Measurements from ENCODE around the gene C14orf180. TPM values are rescaled to one million over a fixed set of nuclear protein-coding genes. Genes with fewer than 3 reads are reported as not detected.

The C14orf180 gene
- under 1 TPM; 0.19 to 0.61 (median 0.54) TPM for total RNA-seq
- long read RNA-seq, donor 1, partial matches to known transcripts = 0 of 1 reads
- long read RNA-seq, donor 1, other reads (novel, unspliced or antisense) = 1 of 1 reads
- long read RNA-seq, donor 2 = 0 reads

DNA sequence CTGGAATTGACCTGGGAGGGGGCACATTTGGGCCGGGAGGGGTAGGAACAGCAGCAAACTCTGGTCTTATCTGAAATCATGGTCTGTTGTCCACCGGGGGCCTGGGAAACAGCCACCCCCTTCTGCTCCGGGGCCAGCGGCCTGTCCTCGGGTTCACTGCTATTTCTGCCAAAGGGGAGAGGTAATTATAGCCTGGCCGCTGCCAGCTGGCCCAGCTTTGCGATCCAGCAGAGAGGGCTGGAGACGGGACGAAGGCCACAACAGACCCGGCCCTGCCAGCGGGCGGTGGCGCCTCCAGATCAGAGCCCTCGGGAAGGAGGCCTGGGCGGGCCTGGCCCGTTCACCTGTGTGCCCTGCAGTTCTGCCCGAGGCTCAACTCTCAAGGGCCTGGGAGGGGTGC lies at the start of gene C14orf180:
Gene C14orf180 (plus strand): TSS at position 258 of the 400 bp plus-strand sequence. CDS start 6,667 bp downstream, outside the sequence.
- DNase-seq (peak in 2 of 3 donors; percentile 56 to 65), ATAC-seq (peak; percentile 16)
- no peaks in the 10 kb centered on the region for H3K9me3 ChIP-seq
- peaks cover 23% of the 10 kb centered on the region for H3K4me1 ChIP-seq (ENCODE audit: low read depth)
- no peak within 1 kb of the TSS for H3K4me3 ChIP-seq
- intact Hi-C loops (cut with DNase I, micrococcal nuclease) = loop anchor here in 1 of 2 donors (10.0 kb wide), 1 partner anchor 505 kb away; no protein-coding TSS in a partner anchor
- TF ChIP-seq, protein P1, sequence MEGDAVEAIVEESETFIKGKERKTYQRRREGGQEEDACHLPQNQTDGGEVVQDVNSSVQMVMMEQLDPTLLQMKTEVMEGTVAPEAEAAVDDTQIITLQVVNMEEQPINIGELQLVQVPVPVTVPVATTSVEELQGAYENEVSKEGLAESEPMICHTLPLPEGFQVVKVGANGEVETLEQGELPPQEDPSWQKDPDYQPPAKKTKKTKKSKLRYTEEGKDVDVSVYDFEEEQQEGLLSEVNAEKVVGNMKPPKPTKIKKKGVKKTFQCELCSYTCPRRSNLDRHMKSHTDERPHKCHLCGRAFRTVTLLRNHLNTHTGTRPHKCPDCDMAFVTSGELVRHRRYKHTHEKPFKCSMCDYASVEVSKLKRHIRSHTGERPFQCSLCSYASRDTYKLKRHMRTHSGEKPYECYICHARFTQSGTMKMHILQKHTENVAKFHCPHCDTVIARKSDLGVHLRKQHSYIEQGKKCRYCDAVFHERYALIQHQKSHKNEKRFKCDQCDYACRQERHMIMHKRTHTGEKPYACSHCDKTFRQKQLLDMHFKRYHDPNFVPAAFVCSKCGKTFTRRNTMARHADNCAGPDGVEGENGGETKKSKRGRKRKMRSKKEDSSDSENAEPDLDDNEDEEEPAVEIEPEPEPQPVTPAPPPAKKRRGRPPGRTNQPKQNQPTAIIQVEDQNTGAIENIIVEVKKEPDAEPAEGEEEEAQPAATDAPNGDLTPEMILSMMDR (IDR thresholded peaks at IDR 0.05) = no peak
- no peaks in the 10 kb centered on the region for H3K36me3 ChIP-seq (ENCODE audit: low read depth)

DNA sequence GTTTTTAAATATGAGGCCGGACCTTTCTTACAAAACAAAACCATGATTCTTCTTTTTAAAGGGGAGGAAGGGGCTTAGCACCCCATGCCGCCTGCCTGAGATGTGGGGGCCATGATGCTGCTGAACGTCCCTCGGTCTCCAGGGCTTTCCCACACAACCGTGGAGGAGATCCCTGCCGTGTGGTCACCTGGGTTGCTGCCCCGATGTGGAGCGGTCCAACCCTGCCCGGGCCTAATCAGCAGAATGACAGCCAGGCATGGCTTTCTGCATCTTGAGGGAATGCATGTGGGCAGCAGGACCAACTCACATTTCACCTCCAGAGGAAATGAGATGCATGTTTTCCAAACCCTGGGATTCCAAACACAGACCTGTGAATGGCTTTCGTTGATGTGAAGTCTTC lies 48.9 kb upstream of the C14orf180 start:
- ATAC-seq (no peak), DNase-seq (peak in 1 of 3 donors; percentile 21)
- intact Hi-C loops (cut with DNase I, micrococcal nuclease) = no loop called here
- no peaks in the 10 kb centered on the region for H3K36me3 ChIP-seq (ENCODE audit: low read depth)
- TF ChIP-seq, protein P1 (IDR thresholded peaks at IDR 0.05) = no peak
- no peaks in the 10 kb centered on the region for H3K4me1 ChIP-seq (ENCODE audit: low read depth)
- no peak overlapping the region for H3K4me3 ChIP-seq
- peaks cover 5% of the 10 kb centered on the region for H3K9me3 ChIP-seq

DNA sequence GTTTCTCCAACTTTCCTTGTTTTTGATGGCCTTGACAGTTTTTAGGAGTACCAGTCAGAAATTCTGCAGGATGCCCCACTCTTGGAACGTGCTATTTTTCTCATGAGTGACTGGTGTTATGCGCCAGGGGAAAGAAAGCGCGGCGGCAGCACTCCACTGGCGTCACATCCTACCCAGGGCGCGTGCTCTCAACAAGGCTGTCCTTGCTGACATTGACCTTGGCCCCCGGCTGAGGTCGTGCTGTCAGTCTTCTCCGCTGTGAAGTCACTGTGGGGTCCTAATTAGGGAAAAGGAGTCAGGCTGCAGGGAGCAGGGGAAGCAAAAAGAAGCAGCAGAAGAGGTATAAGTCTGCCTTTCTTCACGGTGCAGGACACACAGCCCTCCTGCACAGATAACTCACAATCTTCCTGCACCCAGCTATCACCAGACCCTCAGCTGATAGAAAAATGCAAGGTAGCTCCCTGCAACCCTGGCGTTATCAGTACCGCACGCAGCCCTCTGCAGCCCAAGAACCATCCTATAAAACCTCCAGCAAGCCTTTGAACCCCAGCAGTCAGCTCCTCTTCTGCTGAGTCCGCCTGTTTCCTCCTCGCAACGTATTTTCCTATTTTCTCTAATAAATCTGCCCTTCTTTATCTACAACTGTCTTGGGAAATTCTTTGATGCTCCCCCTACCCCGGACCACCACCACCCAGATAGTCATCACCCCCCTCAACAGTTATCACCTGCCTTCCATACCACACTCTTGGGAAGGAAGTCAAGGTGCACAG lies 48.0 kb upstream of the C14orf180 start:
- intact Hi-C loops (cut with DNase I, micrococcal nuclease) = no loop called here
- peaks cover 5% of the 10 kb centered on the region for H3K9me3 ChIP-seq
- no peaks in the 10 kb centered on the region for H3K4me1 ChIP-seq (ENCODE audit: low read depth)
- H3K4me3 ChIP-seq = no peak overlapping the region
- no peaks in the 10 kb centered on the region for H3K36me3 ChIP-seq (ENCODE audit: low read depth)
- DNase-seq = peak in 1 of 3 donors; percentile 23
- TF ChIP-seq, protein P1 (IDR thresholded peaks at IDR 0.05) = no peak
- ATAC-seq = no peak

DNA sequence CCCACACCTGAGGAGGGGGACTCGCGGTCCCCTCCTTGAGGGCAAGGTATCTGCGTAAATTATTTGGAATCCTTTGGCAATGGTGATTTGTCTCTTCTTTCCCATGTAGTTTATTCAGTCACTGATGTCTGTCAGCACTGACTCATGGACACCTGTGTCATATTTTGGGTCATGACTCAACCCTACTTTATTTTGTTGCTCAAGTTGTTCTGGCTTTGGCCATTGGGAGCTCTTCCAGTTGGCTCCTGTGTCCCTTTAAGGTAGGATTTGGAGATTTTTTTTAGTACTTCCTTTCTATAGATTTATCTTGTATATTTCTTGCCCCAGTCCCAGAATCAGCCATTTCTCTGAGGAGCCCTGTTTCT lies 47.4 kb upstream of the C14orf180 start:
- H3K4me3 ChIP-seq = no peak overlapping the region
- peaks cover 5% of the 10 kb centered on the region for H3K9me3 ChIP-seq
- H3K36me3 ChIP-seq (ENCODE audit: low read depth) = no peaks in the 10 kb centered on the region
- DNase-seq = no peak
- H3K4me1 ChIP-seq (ENCODE audit: low read depth) = no peaks in the 10 kb centered on the region
- no peak for ATAC-seq
- intact Hi-C loops (cut with DNase I, micrococcal nuclease) = no loop called here
- TF ChIP-seq, protein P1 (IDR thresholded peaks at IDR 0.05) = no peak

DNA sequence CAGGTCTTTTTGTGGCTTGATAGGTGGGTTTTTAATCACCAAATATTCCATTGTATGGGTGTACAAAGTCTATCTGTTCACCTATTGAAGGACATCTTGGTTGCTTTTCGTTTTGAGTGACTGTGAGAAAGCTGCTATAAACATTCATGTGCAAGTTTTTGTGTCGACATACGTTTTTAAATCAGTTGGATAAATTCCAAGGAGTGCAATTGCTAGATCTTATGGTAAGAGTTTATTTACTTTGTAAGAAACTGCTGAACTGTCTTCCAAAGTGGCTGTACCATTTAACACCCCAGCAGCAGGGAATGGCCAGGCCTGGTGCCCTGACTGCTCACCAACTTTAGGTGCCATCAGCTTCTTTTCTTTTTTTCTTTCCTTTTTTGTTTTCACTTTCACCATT lies 45.5 kb upstream of the C14orf180 start:
- Histone ChIP-seq H3K36me3 (ENCODE audit: low read depth) (no peaks in the 10 kb centered on the region), H3K4me1 (ENCODE audit: low read depth) (no peaks in the 10 kb centered on the region), H3K9me3 (no peaks in the 10 kb centered on the region), H3K4me3 (no peak overlapping the region)
- ATAC-seq (no peak), DNase-seq (no peak)
- TF ChIP-seq, protein P1 (IDR thresholded peaks at IDR 0.05) = no peak
- intact Hi-C loops (cut with DNase I, micrococcal nuclease) = no loop called here

Data from mucosa of descending colon (tissue), 3 donors.